A549 (cell line): ENCODE data around the gene TUFM. TPM values are rescaled to one million over a fixed set of nuclear protein-coding genes. Genes with fewer than 3 reads are reported as not detected.

Source experiments
- polyA plus RNA-seq, 4 experiments: library from polyadenylated mRNA; depleted of rRNA in 3 of 4; stranded (reverse); fragments of >200 nt; fragmentation: RNase III in 1 of 4; extraction: RNeasy Plus Mini Kit Qiagen cat#74134 plus additional on column Dnase treatment in 1 of 4; gene quantifications; 2 replicates in 3 of 4; 3 replicates in 1 of 4; pipeline ENCODE4 v1.2.3, GENCODE V29; 2011 to 2017
- small RNA-seq, 6 experiments: library from RNA; depleted of rRNA; stranded (forward); fragments of <200 nt; gene quantifications; one replicate each; pipeline ENCODE3, GENCODE V24; 2012

TUFM gene
- polyA plus RNA-seq, 2 of the 4 experiments (the other 2 are of a cell fraction): 159 to 260 TPM

Small RNA genes lying within 50 kb of the gene (small RNA-seq; reads per million reads assigned to genes)
- gene RF00416: 0 reads per million in 6 experiments

Other genes with a start within 250 kb of the TUFM start
- 0.06 and 0.17 TPM in 2 replicates for gene SULT1A2, start 249.3 kb downstream of the TUFM start, polyA plus RNA-seq (2011; rRNA removed)
- 0.09 to 0.18 TPM in 2 of 3 replicates, not detected in the other for gene SULT1A2, start 249.3 kb downstream of the TUFM start, polyA plus RNA-seq (2017; fragmentation: RNase III; extraction: RNeasy Plus Mini Kit Qiagen cat#74134 plus additional on column Dnase treatment)
- gene SULT1A1, start 236.3 kb downstream of the TUFM start, polyA plus RNA-seq (2011; rRNA removed): 2.5 and 3.5 TPM in 2 replicates
- 4.0 to 5.2 TPM (median 4.8 TPM) in 3 replicates for gene SULT1A1, start 236.3 kb downstream of the TUFM start, polyA plus RNA-seq (2017; fragmentation: RNase III; extraction: RNeasy Plus Mini Kit Qiagen cat#74134 plus additional on column Dnase treatment)
- gene NPIPB8, start 208.3 kb downstream of the TUFM start, polyA plus RNA-seq (2011; rRNA removed): 0.87 and 0.98 TPM in 2 replicates
- 0.30 to 1.0 TPM (median 0.74 TPM) in 3 replicates for gene NPIPB8, start 208.3 kb downstream of the TUFM start, polyA plus RNA-seq (2017; fragmentation: RNase III; extraction: RNeasy Plus Mini Kit Qiagen cat#74134 plus additional on column Dnase treatment)
- gene EIF3C, start 134.9 kb downstream of the TUFM start, polyA plus RNA-seq (2011; rRNA removed): 195 and 326 TPM in 2 replicates
- 164 to 225 TPM (median 191 TPM) in 3 replicates for gene EIF3C, start 134.9 kb downstream of the TUFM start, polyA plus RNA-seq (2017; fragmentation: RNase III; extraction: RNeasy Plus Mini Kit Qiagen cat#74134 plus additional on column Dnase treatment)
- 4.6 and 4.9 TPM in 2 replicates for gene NPIPB9, start 94.6 kb downstream of the TUFM start, polyA plus RNA-seq (2011; rRNA removed)
- 1.7 to 2.5 TPM (median 2.1 TPM) in 3 replicates for gene NPIPB9, start 94.6 kb downstream of the TUFM start, polyA plus RNA-seq (2017; fragmentation: RNase III; extraction: RNeasy Plus Mini Kit Qiagen cat#74134 plus additional on column Dnase treatment)
- gene ATXN2L, start 23.3 kb downstream of the TUFM start, polyA plus RNA-seq (2011; rRNA removed): 28.4 and 42.5 TPM in 2 replicates
- 134 to 137 TPM (median 135 TPM) in 3 replicates for gene ATXN2L, start 23.3 kb downstream of the TUFM start, polyA plus RNA-seq (2017; fragmentation: RNase III; extraction: RNeasy Plus Mini Kit Qiagen cat#74134 plus additional on column Dnase treatment)
- 10.7 and 12.3 TPM in 2 replicates for gene SH2B1, start 17.5 kb upstream of the TUFM start, polyA plus RNA-seq (2011; rRNA removed)
- 25.9 to 31.0 TPM (median 26.7 TPM) in 3 replicates for gene SH2B1, start 17.5 kb upstream of the TUFM start, polyA plus RNA-seq (2017; fragmentation: RNase III; extraction: RNeasy Plus Mini Kit Qiagen cat#74134 plus additional on column Dnase treatment)
- 0.96 and 1.1 TPM in 2 replicates for gene ATP2A1, start 32.1 kb upstream of the TUFM start, polyA plus RNA-seq (2011; rRNA removed)
- 1.5 to 5.2 TPM (median 2.3 TPM) in 3 replicates for gene ATP2A1, start 32.1 kb upstream of the TUFM start, polyA plus RNA-seq (2017; fragmentation: RNase III; extraction: RNeasy Plus Mini Kit Qiagen cat#74134 plus additional on column Dnase treatment)
- 5.4 and 6.0 TPM in 2 replicates for gene RABEP2, start 78.9 kb upstream of the TUFM start, polyA plus RNA-seq (2011; rRNA removed)
- 13.7 to 15.6 TPM (median 14.5 TPM) in 3 replicates for gene RABEP2, start 78.9 kb upstream of the TUFM start, polyA plus RNA-seq (2017; fragmentation: RNase III; extraction: RNeasy Plus Mini Kit Qiagen cat#74134 plus additional on column Dnase treatment)
- gene CD19, start 85.6 kb upstream of the TUFM start, polyA plus RNA-seq (2011; rRNA removed): not detected in 2 replicates
- not detected in 3 replicates for gene CD19, start 85.6 kb upstream of the TUFM start, polyA plus RNA-seq (2017; fragmentation: RNase III; extraction: RNeasy Plus Mini Kit Qiagen cat#74134 plus additional on column Dnase treatment)
- gene NFATC2IP, start 104.6 kb upstream of the TUFM start, polyA plus RNA-seq (2011; rRNA removed): 32.2 and 35.7 TPM in 2 replicates
- gene NFATC2IP, start 104.6 kb upstream of the TUFM start, polyA plus RNA-seq (2017; fragmentation: RNase III; extraction: RNeasy Plus Mini Kit Qiagen cat#74134 plus additional on column Dnase treatment): 29.7 to 31.4 TPM (median 30.3 TPM) in 3 replicates
- 16.9 and 27.0 TPM in 2 replicates for gene SPNS1, start 128.4 kb upstream of the TUFM start, polyA plus RNA-seq (2011; rRNA removed)
- gene SPNS1, start 128.4 kb upstream of the TUFM start, polyA plus RNA-seq (2017; fragmentation: RNase III; extraction: RNeasy Plus Mini Kit Qiagen cat#74134 plus additional on column Dnase treatment): 29.6 to 35.4 TPM (median 35.1 TPM) in 3 replicates
- gene LAT, start 138.7 kb upstream of the TUFM start, polyA plus RNA-seq (2011; rRNA removed): 0.85 and 0.98 TPM in 2 replicates
- gene LAT, start 138.7 kb upstream of the TUFM start, polyA plus RNA-seq (2017; fragmentation: RNase III; extraction: RNeasy Plus Mini Kit Qiagen cat#74134 plus additional on column Dnase treatment): 2.2 to 3.4 TPM (median 3.3 TPM) in 3 replicates